ENCODE results near the gene TBCD.

- TF ChIP-seq, protein P1, sequence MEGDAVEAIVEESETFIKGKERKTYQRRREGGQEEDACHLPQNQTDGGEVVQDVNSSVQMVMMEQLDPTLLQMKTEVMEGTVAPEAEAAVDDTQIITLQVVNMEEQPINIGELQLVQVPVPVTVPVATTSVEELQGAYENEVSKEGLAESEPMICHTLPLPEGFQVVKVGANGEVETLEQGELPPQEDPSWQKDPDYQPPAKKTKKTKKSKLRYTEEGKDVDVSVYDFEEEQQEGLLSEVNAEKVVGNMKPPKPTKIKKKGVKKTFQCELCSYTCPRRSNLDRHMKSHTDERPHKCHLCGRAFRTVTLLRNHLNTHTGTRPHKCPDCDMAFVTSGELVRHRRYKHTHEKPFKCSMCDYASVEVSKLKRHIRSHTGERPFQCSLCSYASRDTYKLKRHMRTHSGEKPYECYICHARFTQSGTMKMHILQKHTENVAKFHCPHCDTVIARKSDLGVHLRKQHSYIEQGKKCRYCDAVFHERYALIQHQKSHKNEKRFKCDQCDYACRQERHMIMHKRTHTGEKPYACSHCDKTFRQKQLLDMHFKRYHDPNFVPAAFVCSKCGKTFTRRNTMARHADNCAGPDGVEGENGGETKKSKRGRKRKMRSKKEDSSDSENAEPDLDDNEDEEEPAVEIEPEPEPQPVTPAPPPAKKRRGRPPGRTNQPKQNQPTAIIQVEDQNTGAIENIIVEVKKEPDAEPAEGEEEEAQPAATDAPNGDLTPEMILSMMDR (conservative IDR thresholded peaks at IDR 0.05 in 1 of 2, IDR thresholded peaks at IDR 0.05 in 1 of 2; ENCODE audit: low read depth in 1 of 2, low read length in 2 of 2), result no peak
- no peak for TF ChIP-seq EZH2 (IDR thresholded peaks at IDR 0.05; ENCODE audit: low read length, missing control alignments)
These were observed 150.0 kb downstream of the TBCD start for GRCh38 chr17:82901856-82902255.

Measured in fibroblast of lung (primary cell).